GM21526 (cell line): ENCODE data around the gene SACS.

Source experiments
- ATAC-seq: cut with Tn5 transposase; IDR thresholded peaks from one replicate; pipeline ENCODE4 v1.9.1; 2021; ENCODE audit warnings: moderate library complexity; ENCODE audit not compliant: unreplicated experiment, low FRiP score

The SACS gene, protein sequence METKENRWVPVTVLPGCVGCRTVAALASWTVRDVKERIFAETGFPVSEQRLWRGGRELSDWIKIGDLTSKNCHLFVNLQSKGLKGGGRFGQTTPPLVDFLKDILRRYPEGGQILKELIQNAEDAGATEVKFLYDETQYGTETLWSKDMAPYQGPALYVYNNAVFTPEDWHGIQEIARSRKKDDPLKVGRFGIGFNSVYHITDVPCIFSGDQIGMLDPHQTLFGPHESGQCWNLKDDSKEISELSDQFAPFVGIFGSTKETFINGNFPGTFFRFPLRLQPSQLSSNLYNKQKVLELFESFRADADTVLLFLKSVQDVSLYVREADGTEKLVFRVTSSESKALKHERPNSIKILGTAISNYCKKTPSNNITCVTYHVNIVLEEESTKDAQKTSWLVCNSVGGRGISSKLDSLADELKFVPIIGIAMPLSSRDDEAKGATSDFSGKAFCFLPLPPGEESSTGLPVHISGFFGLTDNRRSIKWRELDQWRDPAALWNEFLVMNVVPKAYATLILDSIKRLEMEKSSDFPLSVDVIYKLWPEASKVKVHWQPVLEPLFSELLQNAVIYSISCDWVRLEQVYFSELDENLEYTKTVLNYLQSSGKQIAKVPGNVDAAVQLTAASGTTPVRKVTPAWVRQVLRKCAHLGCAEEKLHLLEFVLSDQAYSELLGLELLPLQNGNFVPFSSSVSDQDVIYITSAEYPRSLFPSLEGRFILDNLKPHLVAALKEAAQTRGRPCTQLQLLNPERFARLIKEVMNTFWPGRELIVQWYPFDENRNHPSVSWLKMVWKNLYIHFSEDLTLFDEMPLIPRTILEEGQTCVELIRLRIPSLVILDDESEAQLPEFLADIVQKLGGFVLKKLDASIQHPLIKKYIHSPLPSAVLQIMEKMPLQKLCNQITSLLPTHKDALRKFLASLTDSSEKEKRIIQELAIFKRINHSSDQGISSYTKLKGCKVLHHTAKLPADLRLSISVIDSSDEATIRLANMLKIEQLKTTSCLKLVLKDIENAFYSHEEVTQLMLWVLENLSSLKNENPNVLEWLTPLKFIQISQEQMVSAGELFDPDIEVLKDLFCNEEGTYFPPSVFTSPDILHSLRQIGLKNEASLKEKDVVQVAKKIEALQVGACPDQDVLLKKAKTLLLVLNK (N-terminal part only)

DNA sequence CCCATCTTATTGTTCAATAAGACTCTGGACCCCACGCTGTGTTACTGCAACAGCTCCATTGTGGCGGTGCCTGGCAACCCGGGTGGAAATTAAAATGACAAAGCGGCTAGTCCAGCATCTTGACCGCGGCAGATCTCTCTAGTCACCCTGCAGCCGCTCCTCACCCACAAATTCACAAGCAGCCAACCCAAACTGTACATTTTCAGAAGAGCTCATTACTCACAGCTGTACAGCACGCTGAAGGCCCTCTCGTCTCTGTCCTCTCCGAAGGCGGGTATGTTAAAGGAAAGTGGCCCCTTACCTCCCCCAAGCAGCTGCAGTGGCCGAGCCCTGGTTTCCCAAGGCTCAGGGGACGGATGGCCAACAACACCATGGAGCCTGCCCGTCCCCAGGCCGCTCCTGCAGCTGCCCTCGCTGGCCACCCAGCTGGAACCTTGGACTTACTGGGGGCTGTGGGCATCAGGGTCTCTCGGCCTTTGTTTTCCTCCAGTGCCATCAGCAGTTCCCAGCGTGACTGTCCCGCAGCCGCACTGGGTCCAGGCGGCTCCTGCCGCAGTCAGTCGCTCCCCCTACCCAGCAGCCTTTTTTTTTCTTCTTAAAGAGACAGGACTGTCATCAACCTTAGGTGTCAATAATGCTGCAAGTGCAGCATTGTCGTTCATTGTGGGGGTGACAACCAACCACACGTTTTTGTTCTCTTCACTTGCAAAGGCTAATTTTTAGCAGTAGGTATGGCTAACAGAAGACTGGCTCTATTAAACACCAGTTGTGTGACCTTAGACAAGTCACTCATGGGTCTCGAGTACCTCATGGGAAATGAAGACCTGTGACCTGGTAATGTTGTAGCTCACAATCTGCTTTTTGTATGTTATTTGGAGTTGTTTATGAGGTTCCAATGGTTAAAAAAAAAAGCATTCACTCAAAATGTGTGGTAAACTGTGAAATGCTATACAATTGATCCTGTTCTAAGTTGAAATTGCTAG, at the start of gene SACS:
Gene SACS (minus strand): TSS at position 532 of the 983 bp plus-strand sequence. CDS start 22,463 bp downstream, outside the sequence.
- ATAC-seq = no peak

DNA sequence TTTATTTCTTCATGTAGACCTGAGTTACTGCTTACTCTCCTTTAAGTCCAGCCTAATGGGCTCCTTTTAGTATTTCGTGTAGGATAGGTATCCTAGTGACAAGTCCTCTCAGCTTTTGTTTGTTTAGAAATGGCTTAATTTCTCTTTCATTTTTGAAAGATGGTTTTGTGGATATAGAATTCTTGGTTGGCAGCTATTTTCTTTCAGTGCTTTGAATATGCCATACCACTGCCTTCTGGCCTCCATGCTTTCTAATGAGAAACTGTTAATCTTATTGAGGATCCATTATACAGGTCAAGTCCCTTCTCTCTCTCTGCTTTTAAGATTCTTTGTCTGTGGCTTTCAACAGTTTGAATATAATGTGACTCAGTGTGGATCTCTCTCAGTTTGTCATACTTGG, 46.8 kb upstream of the SACS start:
- ATAC-seq = no peak

DNA sequence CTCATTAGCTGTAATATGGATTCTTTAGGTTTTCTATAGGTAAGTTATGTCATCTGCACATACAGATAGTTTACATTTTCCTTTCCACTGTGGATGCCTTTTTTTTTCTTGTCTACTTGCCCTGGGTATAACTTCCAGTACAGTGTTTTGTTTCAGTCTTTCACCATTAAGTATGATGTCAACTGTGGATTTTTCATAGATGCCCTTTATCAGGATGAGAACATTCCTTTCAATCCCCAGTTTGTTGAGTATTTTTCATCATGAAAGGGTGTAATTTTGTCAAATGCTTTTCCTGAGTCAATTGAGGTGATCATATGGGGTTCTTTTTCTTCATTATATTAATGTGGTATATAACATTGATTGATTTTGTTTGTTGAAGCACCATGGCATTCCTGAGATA, 43.6 kb upstream of the SACS start:
- ATAC-seq = no peak

DNA sequence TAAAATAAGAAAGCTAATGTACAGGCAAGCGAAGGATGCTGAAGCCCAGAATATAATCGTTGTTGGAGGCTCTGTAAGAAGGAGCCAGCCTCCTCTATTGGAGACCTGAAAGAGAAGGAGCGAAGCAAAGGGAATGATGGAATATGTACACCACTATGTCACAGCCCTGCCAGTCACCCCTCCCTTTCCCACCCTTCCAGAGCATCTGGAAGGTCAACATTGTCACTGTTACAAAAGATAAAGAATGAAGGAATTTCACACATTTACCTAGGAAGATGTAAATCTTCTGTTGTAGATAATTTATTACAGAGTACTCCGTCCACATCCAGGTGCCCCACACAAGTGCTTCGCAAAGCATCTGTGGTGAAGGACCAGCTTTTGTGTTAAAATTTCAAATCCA, 39.7 kb upstream of the SACS start:
- ATAC-seq = no peak

DNA sequence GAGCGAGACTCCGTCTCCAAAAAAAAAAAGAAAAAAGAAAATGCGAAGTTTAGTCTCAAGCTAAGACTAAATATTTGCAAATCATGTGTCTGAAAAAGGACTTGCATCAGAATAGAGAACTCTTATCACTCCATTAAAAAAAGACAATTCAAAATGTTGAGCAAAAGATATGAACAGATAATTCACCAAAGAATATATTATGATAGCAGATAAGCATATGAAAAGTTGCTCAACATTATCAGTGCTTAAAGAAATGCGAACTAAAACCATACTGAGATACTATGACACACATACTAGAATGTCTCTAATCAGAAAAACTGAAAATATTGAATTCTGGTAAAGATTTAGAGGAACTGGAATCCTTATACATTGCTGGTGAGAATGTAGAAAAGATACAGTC, 38.7 kb upstream of the SACS start:
- ATAC-seq = no peak

DNA sequence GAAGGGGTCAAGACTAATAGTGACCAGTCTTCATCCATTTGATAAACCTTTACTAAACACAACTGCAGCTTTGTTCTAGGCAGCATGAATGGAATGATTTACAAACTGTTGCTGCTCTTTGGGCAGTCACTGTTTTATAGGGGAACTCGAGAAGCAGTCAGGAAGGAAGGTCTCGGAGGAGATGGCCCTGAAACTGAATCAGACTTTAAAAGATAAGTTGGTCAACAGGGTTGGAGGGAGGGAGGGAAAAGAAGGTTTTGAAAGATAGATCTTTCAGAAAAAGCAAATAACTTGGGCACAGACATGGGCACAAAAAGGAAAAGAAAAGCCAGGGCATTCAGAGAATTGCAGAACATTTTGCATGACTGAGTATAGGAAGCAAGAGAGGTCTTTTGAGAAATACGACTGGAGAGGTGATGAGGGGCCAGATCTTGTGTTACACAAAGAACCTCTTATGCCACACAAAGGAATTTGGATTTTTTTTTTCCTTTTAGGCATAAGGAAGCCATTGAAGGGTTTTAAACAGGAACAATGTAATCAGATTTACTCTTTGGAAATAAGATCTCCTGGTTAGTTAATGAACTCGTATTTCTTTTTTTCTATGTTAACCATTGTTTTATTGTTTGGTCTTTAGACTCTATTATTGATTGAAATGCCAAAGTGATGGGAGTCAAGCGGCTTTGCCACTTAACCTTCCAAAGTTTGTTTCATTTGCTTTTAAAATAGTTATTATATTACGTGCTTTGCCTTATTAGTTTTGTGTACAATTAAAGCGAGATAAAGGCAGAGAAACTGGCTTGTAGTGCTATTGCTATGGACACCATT, 37.5 kb upstream of the SACS start:
- no peak for ATAC-seq

DNA sequence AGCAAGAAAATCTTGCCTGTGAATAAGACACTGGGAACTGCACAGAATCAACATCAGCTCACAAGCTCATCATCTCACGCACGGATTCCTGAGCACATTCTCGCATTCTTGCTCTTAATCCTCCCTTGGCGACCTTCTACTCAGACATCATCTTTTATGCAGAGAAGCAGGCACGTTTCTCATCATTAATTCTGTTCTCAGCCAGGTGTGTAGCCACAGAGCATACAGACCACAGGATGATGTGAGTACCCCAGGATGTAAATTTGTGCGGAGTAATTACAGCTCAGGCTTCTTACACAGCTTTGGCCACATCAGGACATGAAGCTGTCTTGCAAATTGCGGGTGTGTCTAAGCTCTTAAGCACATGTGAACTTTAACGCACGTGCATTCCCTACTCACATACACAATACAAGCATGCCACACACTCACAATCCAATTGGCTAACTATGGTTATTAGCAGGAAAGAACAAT, 36.5 kb upstream of the SACS start:
- ATAC-seq = no peak

DNA sequence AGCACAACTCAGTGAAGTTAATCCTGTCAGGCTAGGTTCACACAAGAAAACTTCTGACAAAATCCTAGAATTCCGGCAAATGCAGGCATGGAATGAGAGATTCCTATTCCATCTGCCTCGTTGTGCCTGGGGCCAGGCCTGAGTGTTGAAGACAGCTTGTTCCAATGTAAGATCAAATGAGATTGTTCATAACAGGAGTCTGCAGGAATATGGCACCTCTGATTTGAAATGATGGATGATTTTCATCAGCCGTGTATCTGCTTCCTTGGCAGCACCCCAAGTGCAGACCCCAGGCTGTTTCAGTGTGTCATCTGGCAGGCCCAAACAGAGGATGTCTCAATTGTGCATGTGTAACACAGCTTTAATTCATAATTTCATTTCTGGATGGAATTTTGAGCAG, 35.3 kb upstream of the SACS start:
- no peak for ATAC-seq

DNA sequence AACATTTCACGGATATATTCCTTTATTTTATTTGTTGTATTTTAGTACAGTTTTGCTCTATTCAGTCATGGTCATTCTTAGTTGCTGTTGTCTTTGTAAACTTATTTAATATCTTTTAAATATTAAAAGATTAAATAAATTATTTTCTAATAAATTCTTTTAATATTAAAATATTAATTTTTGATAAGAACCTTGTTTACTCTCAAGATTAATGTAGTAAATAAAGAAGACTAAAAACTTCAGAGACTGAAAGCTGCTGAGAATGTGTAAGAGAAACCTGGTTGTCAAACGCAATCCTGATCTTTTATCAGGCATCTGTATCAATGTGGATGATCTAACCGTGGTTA, 34.4 kb upstream of the SACS start:
- ATAC-seq = no peak

DNA sequence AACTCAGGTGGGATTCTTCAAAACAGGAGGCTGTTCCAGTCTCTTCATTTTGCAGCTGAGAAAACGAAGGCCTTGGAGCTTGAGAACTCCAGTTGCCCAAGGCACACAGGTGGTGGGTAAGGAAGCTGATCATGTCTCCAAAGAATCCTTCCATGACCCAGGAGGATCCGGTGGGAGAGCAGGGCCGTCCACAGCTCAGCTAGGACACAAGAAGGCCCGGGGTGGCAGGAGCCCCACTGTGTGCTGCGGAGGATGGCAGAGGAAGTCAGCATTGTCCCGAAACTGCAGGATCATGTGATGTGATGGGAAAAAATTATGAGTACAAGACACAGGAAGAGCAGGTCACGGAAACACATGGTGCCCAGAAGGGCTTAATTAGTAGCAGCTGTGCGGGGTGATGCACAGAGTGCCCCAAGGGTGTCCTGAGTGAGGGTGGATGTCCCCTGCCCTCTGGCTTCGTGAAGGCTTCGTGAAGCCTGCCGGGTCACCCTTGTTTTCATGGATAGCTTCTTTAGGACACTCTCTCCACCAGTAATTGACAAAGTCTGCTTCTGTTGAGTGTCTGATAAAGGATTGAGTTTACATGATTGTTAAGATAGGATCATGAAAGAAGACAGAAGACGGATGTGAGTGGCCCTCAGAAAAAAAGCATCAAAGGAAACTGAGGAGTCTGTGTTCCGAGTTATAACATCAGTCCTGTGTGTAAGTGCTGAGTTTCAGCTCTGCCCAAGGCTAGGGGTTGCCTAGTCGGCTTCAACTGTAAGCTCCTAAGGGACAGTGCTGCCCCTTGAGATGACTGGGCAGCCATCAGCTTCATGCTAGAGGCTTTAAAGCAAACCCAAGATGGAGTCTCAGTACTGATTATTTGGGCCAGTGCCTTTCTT, 33.8 kb upstream of the SACS start:
- ATAC-seq = no peak

DNA sequence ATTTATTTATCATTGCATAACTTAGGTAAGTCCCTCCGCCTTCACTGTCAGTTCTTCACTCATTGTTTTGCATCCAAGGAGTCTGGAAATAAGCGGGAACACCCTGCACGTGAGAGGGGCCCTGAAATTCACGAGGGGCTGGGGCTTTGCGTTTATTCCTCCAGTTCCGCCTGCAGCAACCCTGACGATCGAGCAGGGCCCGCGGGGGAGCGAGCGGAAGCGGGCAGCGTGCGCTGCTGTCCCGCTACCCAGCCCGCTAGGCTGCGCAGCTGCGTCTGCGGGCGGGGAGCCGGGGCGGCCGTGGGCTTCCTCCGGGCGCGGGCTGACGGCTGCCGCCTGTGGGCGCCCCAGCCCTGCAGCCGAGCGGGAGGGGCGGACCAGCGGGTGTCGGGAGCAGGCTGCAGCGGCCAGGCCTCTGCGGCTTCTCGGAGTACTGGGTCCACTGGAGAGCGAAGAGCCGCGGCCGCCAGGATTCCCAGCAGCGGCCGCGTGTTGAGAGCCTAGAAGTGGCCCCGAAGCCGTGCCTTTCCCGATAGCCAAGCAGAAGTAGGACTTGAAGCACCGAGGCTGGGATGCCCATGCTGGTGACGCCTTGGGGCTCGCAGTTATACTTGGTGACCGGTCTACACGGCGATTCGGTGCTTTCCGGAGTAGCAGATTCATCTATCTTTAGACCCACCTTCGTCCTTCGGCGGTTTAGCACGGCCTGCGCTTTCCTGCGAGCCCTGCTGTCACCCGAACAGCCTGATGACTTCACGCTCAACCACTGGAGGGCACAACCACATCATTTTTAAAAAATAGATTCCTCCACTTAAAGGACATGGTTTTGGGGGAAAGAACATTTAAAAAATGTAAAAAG, 32.9 kb upstream of the SACS start:
- ATAC-seq = peak; percentile 86

DNA sequence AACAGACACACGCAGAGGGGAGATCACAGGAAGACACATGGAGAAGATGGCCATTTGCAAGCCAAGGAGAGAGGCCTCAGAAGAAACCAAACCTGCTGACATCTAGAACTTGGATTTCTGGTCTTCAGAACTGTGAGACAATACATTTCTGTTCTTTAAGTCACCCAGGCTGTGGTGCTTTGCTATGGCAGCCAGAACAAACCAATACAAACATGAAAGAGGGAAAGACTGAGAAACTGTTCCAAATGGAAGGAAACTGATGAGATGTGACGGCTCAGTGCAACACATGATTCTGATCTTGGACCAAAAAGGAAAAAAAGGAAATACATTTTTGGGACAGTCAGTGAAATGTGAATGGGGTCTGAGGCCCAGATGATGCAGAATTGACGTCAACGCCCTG, 30.2 kb upstream of the SACS start:
- ATAC-seq = no peak

DNA sequence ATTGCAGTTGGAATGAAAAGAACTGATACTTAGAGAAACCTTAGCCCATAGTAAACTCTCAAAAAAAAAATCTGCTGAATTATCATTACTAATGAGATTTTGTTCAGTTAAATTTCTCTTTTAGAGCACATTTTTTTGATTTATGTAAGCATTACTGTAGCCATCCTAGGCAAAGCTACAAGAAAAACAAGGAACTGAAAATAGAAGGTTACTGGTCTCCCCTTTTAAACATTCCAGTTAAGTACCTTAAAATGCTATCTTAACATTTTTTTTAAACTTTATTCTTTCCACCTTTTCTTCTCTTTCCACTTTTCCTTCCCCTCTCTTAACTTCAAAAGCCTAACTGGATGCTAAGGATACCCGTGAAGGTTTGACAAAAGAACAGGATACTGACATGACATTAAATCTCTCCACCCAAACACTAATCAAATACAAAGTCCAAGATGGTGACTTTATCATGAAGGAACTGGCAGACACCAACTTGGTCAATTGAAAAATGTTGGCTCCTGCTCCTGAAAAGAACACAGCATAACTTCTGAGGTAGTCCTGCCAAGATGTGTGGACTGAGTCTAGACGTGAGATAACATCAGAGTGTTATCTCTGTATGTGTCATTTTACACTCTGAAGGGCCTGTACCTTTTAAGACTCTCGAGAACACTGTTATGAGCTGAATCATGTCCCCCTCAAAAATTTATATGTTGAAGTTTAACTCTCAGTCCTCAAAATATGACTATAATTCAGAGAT, 29.5 kb upstream of the SACS start:
- no peak for ATAC-seq

DNA sequence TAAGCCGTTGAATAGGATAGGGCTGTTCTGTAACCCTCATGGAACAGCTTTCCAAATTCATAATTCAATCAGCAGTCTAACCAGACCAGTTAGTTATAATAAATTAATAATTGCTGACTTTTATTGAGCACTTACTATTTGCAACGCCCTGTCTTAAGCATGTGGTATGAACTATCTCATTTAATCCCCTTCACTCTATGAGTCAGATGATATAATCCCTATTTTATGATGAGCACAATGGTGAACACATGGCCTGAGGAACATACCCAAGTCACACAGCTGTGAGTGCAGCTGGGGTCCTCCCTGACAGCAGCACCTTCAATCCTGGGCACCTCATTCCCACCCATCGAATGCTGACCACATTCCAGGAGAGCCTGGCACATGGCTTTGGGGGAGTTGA, 28.0 kb upstream of the SACS start:
- no peak for ATAC-seq

DNA sequence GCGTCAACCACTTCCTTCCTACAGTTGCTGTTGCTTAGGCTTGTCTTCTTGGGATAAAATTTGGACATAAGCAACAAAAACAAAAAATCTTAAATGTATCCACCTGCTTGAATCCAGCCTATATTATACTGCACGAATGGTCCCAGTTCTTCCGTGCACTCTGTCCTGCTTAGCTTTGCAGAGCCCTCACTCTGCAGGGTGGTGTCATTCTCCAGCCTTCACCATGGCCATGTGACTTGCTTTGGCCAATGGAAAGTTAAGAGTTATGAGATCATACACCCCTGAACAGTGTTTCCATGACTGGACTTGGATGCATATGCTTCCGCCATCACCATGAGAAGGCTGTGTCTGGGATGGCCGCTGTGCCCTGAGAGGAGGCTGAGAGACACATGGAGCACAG, 27.4 kb upstream of the SACS start:
- no peak for ATAC-seq

DNA sequence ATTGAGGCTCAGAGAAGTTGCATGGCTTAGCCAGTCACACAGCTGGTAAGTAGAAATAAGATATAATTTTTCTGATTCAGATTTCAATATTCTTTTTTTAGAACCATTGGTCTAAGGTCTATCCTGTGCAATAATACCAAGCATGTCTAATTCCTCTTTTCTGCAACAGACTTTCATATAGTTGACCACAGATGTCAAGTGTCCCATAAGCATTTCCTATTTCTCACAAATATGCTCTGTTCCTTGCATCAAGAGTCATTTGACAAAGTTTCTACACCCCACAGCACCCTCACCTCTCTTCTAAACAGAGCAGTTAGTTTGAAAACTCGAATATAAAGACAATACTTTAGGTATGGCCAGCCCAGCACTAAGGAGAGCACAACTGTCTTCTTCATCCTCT, 26.8 kb upstream of the SACS start:
- peak; percentile 79 for ATAC-seq

DNA sequence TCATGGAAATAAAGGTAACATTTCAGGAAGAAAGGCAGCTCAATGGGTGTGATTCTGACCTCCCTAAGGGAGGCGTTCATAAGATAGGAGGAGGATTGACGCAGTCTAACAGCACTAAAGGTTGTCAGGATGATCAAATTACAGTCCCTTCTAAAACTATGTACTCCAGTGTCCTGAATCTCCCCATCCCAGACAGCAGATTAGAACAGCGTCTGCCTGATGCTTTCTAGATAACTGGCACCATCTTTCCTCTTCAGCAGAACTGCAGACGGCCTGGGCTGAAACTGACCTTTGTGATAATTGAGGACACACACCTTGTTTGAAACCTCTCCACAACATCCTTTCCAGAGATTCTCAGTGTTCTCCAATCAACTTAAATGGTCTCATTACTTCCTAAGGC, 25.5 kb upstream of the SACS start:
- ATAC-seq = no peak
